ENCODE data around the gene PDE4D. TPM values are rescaled to one million over a fixed set of nuclear protein-coding genes. Genes with fewer than 3 reads are reported as not detected.

PDE4D gene
- total and polyA plus RNA-seq, 10 of the 15 experiments (the other 5 are each of a cell fraction or from before 2014, with no cell fraction given): 0.87 to 4.1 (median 2.2) TPM

GRCh38 chr5:59136549-59136948, 757.0 kb downstream of the PDE4D start:
- H3K36me3 ChIP-seq (ENCODE audit: control insufficient read depth in 2 of 2, insufficient read depth in 2 of 2, low read length in 1 of 2): no peaks in the 10 kb centered on the region
- no peak for TF ChIP-seq BHLHE40 (IDR thresholded peaks at IDR 0.05; ENCODE audit: borderline replicate concordance in 1 of 2, low read depth in 2 of 2, low read length in 1 of 2)
- TF ChIP-seq ESRRA (IDR thresholded peaks at IDR 0.05; ENCODE audit: low read length): no peak
- TF ChIP-seq EZH2 (IDR thresholded peaks at IDR 0.05; ENCODE audit: borderline replicate concordance, control insufficient read depth, low read depth, low read length): no peak
- TF ChIP-seq GABPA (IDR thresholded peaks at IDR 0.05; ENCODE audit: low read depth): no peak
- TF ChIP-seq ELK1 (IDR thresholded peaks at IDR 0.05; ENCODE audit: low read depth, low read length): no peak
- ChIA-PET POLR2A (no interaction called here), CTCF (interaction anchor here (1.3 kb wide), 1 partner anchor 9 kb away, joined by 5 read pairs; no protein-coding TSS in a partner anchor), SMC1A (ENCODE audit: uncharacterized antibody, unreplicated experiment) (interaction anchor here (1.3 kb wide), 1 partner anchor 38 kb away, joined by 3 read pairs; no protein-coding TSS in a partner anchor), RAD21 (ENCODE audit: unreplicated experiment) (interaction anchor here (1.7 kb wide), 1 partner anchor 13 kb away, joined by 4 read pairs; no protein-coding TSS in a partner anchor)
- no peak for DNase-seq (ENCODE audit: low read depth, low spot score)
- no peaks in the 10 kb centered on the region for H3K27me3 ChIP-seq (replicated peaks in 1 of 2; ENCODE audit: control insufficient read depth in 2 of 2, insufficient read depth in 2 of 2, low read length in 1 of 2)
- H3K9me3 ChIP-seq (replicated peaks; ENCODE audit: control insufficient read depth, insufficient read depth, low read length): no peaks in the 10 kb centered on the region
- 50% methylated on average over 2 of the region's 2 CpGs for WGBS (ENCODE audit: insufficient coverage, insufficient replicate concordance, low lambda C conversion rate, missing lambda C conversion rate)
- intact Hi-C loops (cut with micrococcal nuclease; ENCODE audit: unreplicated experiment) (no loop called here), in situ Hi-C loops (cut with MboI) (no loop called here)
- H3K27ac ChIP-seq (ENCODE audit: control insufficient read depth, insufficient read depth): no peak overlapping the region
- no peak for ATAC-seq
- FAIRE-seq: no peak
- H3K9ac ChIP-seq (ENCODE audit: control insufficient read depth, insufficient read depth, low read length): no peak overlapping the region
- H3K4me2 ChIP-seq (ENCODE audit: control insufficient read depth, insufficient read depth): no peak overlapping the region
- no peaks in the 10 kb centered on the region; the same call in 1 of the 2 replicates for H3K4me1 ChIP-seq (ENCODE audit: control insufficient read depth, insufficient read depth, low read length)
- H4K20me1 ChIP-seq (ENCODE audit: control insufficient read depth, insufficient read depth): no peaks in the 10 kb centered on the region
- no peak overlapping the region for H3K4me3 ChIP-seq
- no peak overlapping the region for H2AFZ ChIP-seq (ENCODE audit: control insufficient read depth, low read depth, low read length)
- H3K79me2 ChIP-seq (ENCODE audit: control insufficient read depth, insufficient read depth, low read length): no peaks in the 10 kb centered on the region
- no TSS peak for BruUV-seq (replicated peaks)

Data from GM12878 (cell line).